HEK293T (cell line): Measurements from ENCODE around the gene ACSF3.

Source experiments
- CTCF ChIA-PET: fragments of 350-600 bp; formaldehyde crosslinking; extraction: SDS; loops from one replicate; lab custom pipeline; 2021; ENCODE audit warnings: antibody characterized with exemption, inconsistent platforms; lab: Yijun Ruan, JAX
- POLR2A ChIA-PET: fragments of 350-600 bp; formaldehyde crosslinking; extraction: SDS; loops from one replicate; lab custom pipeline; 2020; ENCODE audit warnings: antibody characterized with exemption, inconsistent platforms; lab: Yijun Ruan, JAX
- DNase-seq: peaks from one replicate; pipeline ENCODE4 v3.0.0; 2012; ENCODE audit warnings: mixed read lengths; ENCODE audit errors: extremely low spot score
- ARNT ChIP-seq: fragments of 450-650 bp; IDR thresholded peaks from 2 replicates; pipeline ENCODE4 v1.6.1; 2017; ENCODE audit warnings: mild to moderate bottlenecking
- BHLHE40 ChIP-seq: fragments of 450-650 bp; IDR thresholded peaks from 2 replicates; pipeline ENCODE4 v1.6.1; 2016; ENCODE audit warnings: mild to moderate bottlenecking, moderate library complexity, borderline replicate concordance
- CTBP1 ChIP-seq: fragments of 450-650 bp; IDR thresholded peaks from 2 replicates; pipeline ENCODE4 v1.6.1; 2016; ENCODE audit warnings: borderline replicate concordance
- ELF4 ChIP-seq: fragments of 450-650 bp; IDR thresholded peaks from 2 replicates; pipeline ENCODE4 v1.6.1; 2017; ENCODE audit warnings: antibody characterized with exemption
- FOXA1 ChIP-seq: fragments of 450-650 bp; IDR thresholded peaks from 2 replicates; pipeline ENCODE4 v1.6.1; 2016; ENCODE audit warnings: mild to moderate bottlenecking
- FOXK2 ChIP-seq: fragments of 450-650 bp; IDR thresholded peaks from 2 replicates; pipeline ENCODE4 v1.6.1; 2016; ENCODE audit warnings: mild to moderate bottlenecking
- FOXM1 ChIP-seq: fragments of 450-650 bp; IDR thresholded peaks from 2 replicates; pipeline ENCODE4 v1.6.1; 2017; ENCODE audit warnings: mild to moderate bottlenecking, borderline replicate concordance
- HDGF ChIP-seq: fragments of 450-650 bp; IDR thresholded peaks from 2 replicates; pipeline ENCODE4 v1.6.1; 2017; ENCODE audit warnings: antibody characterized with exemption, borderline replicate concordance
- L3MBTL2 ChIP-seq: fragments of 450-650 bp; conservative IDR thresholded peaks from 2 replicates; pipeline ENCODE4 v1.6.1; 2016; ENCODE audit warnings: mild to moderate bottlenecking
- LEF1 ChIP-seq: fragments of 450-650 bp; IDR thresholded peaks from 2 replicates; pipeline ENCODE4 v1.6.1; 2017; ENCODE audit warnings: mild to moderate bottlenecking, borderline replicate concordance
- NFRKB ChIP-seq: fragments of 450-650 bp; IDR thresholded peaks from 2 replicates; pipeline ENCODE4 v1.6.1; 2016; ENCODE audit warnings: mild to moderate bottlenecking, moderate library complexity
- SP1 ChIP-seq: fragments of 450-650 bp; IDR thresholded peaks from 2 replicates; pipeline ENCODE4 v1.6.1; 2017
- SUZ12 ChIP-seq: fragments of 450-650 bp; IDR thresholded peaks from 2 replicates; pipeline ENCODE4 v1.6.1; 2016; ENCODE audit warnings: mild to moderate bottlenecking
- TARDBP ChIP-seq: fragments of 450-650 bp; IDR thresholded peaks from 2 replicates; pipeline ENCODE4 v1.6.1; 2016
- ZNF384 ChIP-seq: fragments of 450-650 bp; IDR thresholded peaks from 2 replicates; pipeline ENCODE4 v1.6.1; 2016
- TF ChIP-seq, protein P1 (sequence below): fragments of 450-650 bp; IDR thresholded peaks from 2 replicates; pipeline ENCODE4 v1.6.1; 2016

Gene ACSF3

DNA sequence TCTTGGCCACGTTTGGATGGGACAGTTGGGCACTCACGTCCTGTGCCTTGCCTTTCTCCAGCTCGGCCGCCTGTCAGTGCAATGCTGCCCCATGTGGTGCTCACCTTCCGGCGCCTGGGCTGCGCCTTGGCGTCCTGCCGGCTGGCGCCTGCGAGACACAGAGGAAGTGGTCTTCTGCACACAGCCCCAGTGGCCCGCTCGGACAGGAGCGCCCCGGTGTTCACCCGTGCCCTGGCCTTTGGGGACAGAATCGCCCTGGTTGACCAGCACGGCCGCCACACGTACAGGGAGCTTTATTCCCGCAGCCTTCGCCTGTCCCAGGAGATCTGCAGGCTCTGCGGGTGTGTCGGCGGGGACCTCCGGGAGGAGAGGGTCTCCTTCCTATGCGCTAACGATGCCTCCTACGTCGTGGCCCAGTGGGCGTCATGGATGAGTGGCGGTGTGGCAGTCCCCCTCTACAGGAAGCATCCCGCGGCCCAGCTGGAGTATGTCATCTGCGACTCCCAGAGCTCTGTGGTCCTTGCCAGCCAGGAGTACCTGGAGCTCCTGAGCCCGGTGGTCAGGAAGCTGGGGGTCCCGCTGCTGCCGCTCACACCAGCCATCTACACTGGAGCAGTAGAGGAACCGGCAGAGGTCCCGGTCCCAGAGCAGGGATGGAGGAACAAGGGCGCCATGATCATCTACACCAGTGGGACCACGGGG lies 7.1 kb downstream of the ACSF3 start:
- no peak for TF ChIP-seq FOXA1
- TF ChIP-seq CTBP1 = no peak
- TF ChIP-seq L3MBTL2 = no peak
- TF ChIP-seq SP1 = no peak
- TF ChIP-seq ARNT = no peak
- no peak for TF ChIP-seq FOXM1
- TF ChIP-seq FOXK2 = no peak
- no peak for TF ChIP-seq LEF1
- TF ChIP-seq SUZ12 = no peak
- no peak for TF ChIP-seq HDGF
- no peak for TF ChIP-seq BHLHE40
- TF ChIP-seq, protein P1, sequence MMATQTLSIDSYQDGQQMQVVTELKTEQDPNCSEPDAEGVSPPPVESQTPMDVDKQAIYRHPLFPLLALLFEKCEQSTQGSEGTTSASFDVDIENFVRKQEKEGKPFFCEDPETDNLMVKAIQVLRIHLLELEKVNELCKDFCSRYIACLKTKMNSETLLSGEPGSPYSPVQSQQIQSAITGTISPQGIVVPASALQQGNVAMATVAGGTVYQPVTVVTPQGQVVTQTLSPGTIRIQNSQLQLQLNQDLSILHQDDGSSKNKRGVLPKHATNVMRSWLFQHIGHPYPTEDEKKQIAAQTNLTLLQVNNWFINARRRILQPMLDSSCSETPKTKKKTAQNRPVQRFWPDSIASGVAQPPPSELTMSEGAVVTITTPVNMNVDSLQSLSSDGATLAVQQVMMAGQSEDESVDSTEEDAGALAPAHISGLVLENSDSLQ = no peak
- no peak for TF ChIP-seq ZNF384
- no peak for TF ChIP-seq TARDBP
- no peak for TF ChIP-seq NFRKB
- TF ChIP-seq ELF4 = no peak
- ChIA-PET POLR2A (no interaction called here), CTCF (no interaction called here)
- DNase-seq = no peak

GRCh38 chr16:89101303-89102040 lies 7.8 kb downstream of the ACSF3 start:
- CTCF ChIA-PET = no interaction called here
- TF ChIP-seq FOXA1 (no peak), ELF4 (no peak), ARNT (no peak), TARDBP (no peak), SUZ12 (no peak), FOXK2 (no peak), L3MBTL2 (no peak)
- POLR2A ChIA-PET = no interaction called here
- DNase-seq = no peak

- TF ChIP-seq BHLHE40 (no peak), TARDBP (no peak), ELF4 (no peak), FOXK2 (no peak), ZNF384 (no peak), FOXM1 (no peak), HDGF (no peak), SUZ12 (no peak), L3MBTL2 (no peak), LEF1 (no peak), NFRKB (no peak), FOXA1 (no peak), SP1 (no peak)
- TF ChIP-seq, protein P1 = no peak
- CTCF ChIA-PET = no interaction called here
- POLR2A ChIA-PET = no interaction called here
- no peak for DNase-seq
Measured at GRCh38 chr16:89102041-89102471, 8.4 kb downstream of the ACSF3 start.

DNA sequence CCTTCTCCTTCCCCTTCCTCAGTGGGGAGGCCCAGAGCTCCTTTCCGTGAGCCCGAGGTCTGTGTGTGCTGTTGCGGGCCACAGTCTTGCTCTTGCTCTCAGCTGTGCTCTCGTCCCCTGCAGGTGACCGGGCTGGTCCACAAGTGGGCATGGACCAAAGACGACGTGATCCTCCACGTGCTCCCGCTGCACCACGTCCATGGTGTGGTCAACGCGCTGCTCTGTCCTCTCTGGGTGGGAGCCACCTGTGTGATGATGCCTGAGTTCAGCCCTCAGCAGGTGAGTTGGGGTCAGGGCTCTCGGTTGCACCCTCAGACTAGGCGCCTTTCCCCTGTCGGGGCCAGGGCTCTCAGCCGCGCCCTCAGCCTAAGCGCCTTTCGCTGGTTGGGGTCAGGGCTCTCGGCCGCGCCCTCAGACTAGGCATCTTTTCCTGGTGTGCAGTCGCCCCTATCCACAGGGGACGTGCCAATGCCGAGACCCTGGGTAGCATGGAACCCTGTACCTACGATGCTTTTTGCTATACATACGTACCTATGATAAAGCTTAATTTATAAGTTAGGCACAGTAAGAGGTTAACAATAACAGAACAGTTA lies 8.9 kb downstream of the ACSF3 start:
- ChIA-PET CTCF (no interaction called here), POLR2A (no interaction called here)
- no peak for DNase-seq
- TF ChIP-seq LEF1 = no peak
- no peak for TF ChIP-seq CTBP1
- no peak for TF ChIP-seq HDGF
- TF ChIP-seq TARDBP = no peak
- no peak for TF ChIP-seq SUZ12
- TF ChIP-seq, protein P1 = no peak
- TF ChIP-seq SP1 = no peak
- no peak for TF ChIP-seq ELF4
- no peak for TF ChIP-seq ARNT
- TF ChIP-seq FOXM1 = no peak
- no peak for TF ChIP-seq NFRKB

DNA sequence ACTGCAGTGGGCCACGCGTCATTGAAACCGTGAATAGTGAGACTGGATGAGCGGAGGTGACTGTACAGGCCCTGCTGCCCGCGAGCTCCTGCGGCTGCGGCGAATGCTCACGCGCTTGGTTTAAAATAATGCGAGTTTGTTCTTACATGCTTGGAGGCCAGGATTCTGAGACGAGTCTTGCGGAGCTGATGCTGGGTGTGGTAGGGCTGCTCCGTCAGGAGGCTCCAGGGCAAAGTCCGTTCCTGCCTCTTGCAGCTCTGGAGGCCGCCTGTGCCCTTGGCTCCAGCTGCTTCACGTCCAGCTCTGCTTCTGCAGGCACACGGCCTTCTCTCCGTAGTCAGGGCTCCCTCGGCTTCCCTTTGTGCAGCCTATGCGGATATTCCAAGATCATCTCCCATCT lies 9.5 kb downstream of the ACSF3 start:
- DNase-seq = no peak
- TF ChIP-seq SUZ12 (no peak), TARDBP (no peak), L3MBTL2 (no peak), ARNT (no peak), FOXM1 (no peak), FOXK2 (no peak), CTBP1 (no peak)
- TF ChIP-seq, protein P1 = no peak
- POLR2A ChIA-PET = no interaction called here
- CTCF ChIA-PET = no interaction called here
